HepG2 (cell line): ENCODE data around the gene MAP2K2. TPM values are rescaled to one million over a fixed set of nuclear protein-coding genes. Genes with fewer than 3 reads are reported as not detected.

ENCODE experiments used
- ATAC-seq: fragments of 200-7000 bp; cut with Tn5 transposase; 3 replicates; pipeline ENCODE4 v1.9.1; 2020; ENCODE audit warnings: mild to moderate bottlenecking, moderate library complexity
- BruUV-seq: library from RNA; stranded (reverse); fragments of 400-500 nt; replicated peaks from 2 replicates; lab custom pipeline; 2021; lab: Mats Ljungman, UMichigan
- CTCF ChIA-PET: fragments of 300-600 bp; formaldehyde crosslinking; extraction: SDS; loops from one replicate; lab custom pipeline; 2021; ENCODE audit warnings: low total read pairs, inconsistent platforms, low intra/inter-chr PET ratio; lab: Yijun Ruan, JAX
- POLR2A ChIA-PET: fragments of 350-600 bp; sonication (Branson Sonifier 250); formaldehyde crosslinking; loops from one replicate; lab custom pipeline; 2020; ENCODE audit warnings: antibody characterized with exemption, inconsistent platforms; lab: Yijun Ruan, JAX
- DNase-seq: peaks from one replicate; pipeline ENCODE4 v3.0.0-alpha.2; 2015; ENCODE audit warnings: low spot score
- FAIRE-seq: peaks from 3 replicates; lab custom pipeline; 2011; peaks lifted over from hg19 to GRCh38; lab: Jason Lieb, UNC
- H2AFZ ChIP-seq: one replicate; pipeline ENCODE4 v1.6.1; 2011; ENCODE audit warnings: low read length, inconsistent platforms
- H3K27ac ChIP-seq: fragments of 300-600 bp; 3 replicates; pipeline ENCODE4 v1.8.0; 2011; ENCODE audit warnings: mixed run types, mild to moderate bottlenecking, mixed read lengths, low read length, inconsistent platforms; ENCODE audit not compliant: insufficient read depth; ENCODE audit errors: extremely low read length
- H3K27me3 ChIP-seq, 2 experiments: fragments of 200-600 bp in 1 of 2; 2 replicates in 1 of 2; 3 replicates in 1 of 2; pipeline versions ENCODE4 v1.6.0 to v1.8.0; 2011; ENCODE audit warnings: low read length in 2 of 2, mild to moderate bottlenecking in 2 of 2, moderate library complexity in 2 of 2, inconsistent platforms in 1 of 2; ENCODE audit not compliant: insufficient read depth in 2 of 2, control insufficient read depth in 1 of 2
- H3K36me3 ChIP-seq, 2 experiments: fragments of 200-600 bp in 1 of 2; replicated peaks in 1 of 2; 2 replicates in 1 of 2; 3 replicates in 1 of 2; pipeline versions ENCODE4 v1.5.1 to v1.8.0; 2011; ENCODE audit warnings: low read length in 2 of 2, inconsistent platforms in 1 of 2; ENCODE audit not compliant: insufficient read depth in 2 of 2, control insufficient read depth in 1 of 2
- H3K4me1 ChIP-seq: 2 replicates; pipeline ENCODE4 v1.5.1; 2012; ENCODE audit warnings: low read length, inconsistent platforms; ENCODE audit not compliant: insufficient read depth
- H3K4me2 ChIP-seq: 2 replicates; pipeline ENCODE4 v1.6.0; 2011; ENCODE audit warnings: low read depth, low read length, inconsistent platforms
- H3K4me3 ChIP-seq, 3 experiments: fragments of 200-600 bp in 1 of 3; sonication (generic), shearing (Covaris generic) in 1 of 3; replicated peaks in 1 of 3; 2 replicates each; pipeline ENCODE4 v1.5.1; 2011 to 2016; ENCODE audit warnings: low read length in 3 of 3, inconsistent platforms in 2 of 3, low read depth in 2 of 3, mild to moderate bottlenecking in 2 of 3, control low read depth in 1 of 3, mixed read lengths in 1 of 3; ENCODE audit not compliant: insufficient read depth in 1 of 3
- H3K79me2 ChIP-seq: one replicate; pipeline ENCODE4 v1.6.1; 2011; ENCODE audit warnings: low read length, inconsistent platforms; ENCODE audit not compliant: insufficient read depth
- H3K9ac ChIP-seq: 2 replicates; pipeline ENCODE4 v1.6.0; 2011; ENCODE audit warnings: mild to moderate bottlenecking, low read depth, low read length, inconsistent platforms; ENCODE audit not compliant: insufficient read depth
- H3K9me3 ChIP-seq: 2 replicates; pipeline ENCODE4 v1.5.1; 2012; ENCODE audit warnings: mild to moderate bottlenecking, low read length
- H4K20me1 ChIP-seq: 2 replicates; pipeline ENCODE4 v1.6.0; 2011; ENCODE audit warnings: inconsistent platforms, mild to moderate bottlenecking, low read length, moderate library complexity; ENCODE audit not compliant: insufficient read depth
- AGO2 ChIP-seq: fragments of 200-400 bp; formaldehyde crosslinking; optimal IDR thresholded peaks from 2 replicates; pipeline ENCODE3; 2017; ENCODE audit warnings: mild to moderate bottlenecking, low read depth, low read length, moderate library complexity
- ESRRA ChIP-seq: sonication (generic); formaldehyde crosslinking; IDR thresholded peaks from 2 replicates; pipeline ENCODE4 v1.5.1; 2020; ENCODE audit warnings: mild to moderate bottlenecking, low read depth, missing genetic modification reagents
- HES4 ChIP-seq: sonication (generic); formaldehyde crosslinking; IDR thresholded peaks from 2 replicates; pipeline ENCODE4 v1.9.0; 2021; ENCODE audit warnings: mild to moderate bottlenecking, missing genetic modification reagents, borderline replicate concordance
- HOXA5 ChIP-seq: sonication (generic); formaldehyde crosslinking; IDR thresholded peaks from 2 replicates; pipeline ENCODE4 v1.4.0; 2020; ENCODE audit warnings: missing genetic modification reagents
- KDM5A ChIP-seq: fragments of 200-600 bp; sonication (generic); IDR thresholded peaks from 2 replicates; pipeline ENCODE4 v1.7.0; 2018; ENCODE audit warnings: antibody characterized with exemption, mild to moderate bottlenecking, low read length, borderline replicate concordance
- MATR3 ChIP-seq: sonication (generic); formaldehyde crosslinking; IDR thresholded peaks from 2 replicates; pipeline ENCODE4 v1.4.0; 2020; ENCODE audit warnings: missing genetic modification reagents
- MAZ ChIP-seq, 2 experiments: sonication (generic) in 1 of 2; formaldehyde crosslinking in 1 of 2; IDR thresholded peaks; 2 replicates each; pipeline versions ENCODE4 v1.5.0 to v1.6.1; 2012 to 2020; ENCODE audit warnings: low read depth in 2 of 2, mild to moderate bottlenecking in 2 of 2, borderline replicate concordance in 1 of 2, improper control_type of control experiment in 1 of 2, low read length in 1 of 2, missing genetic modification reagents in 1 of 2, moderate library complexity in 1 of 2
- RBM22 ChIP-seq: fragments of 200-400 bp; formaldehyde crosslinking; optimal IDR thresholded peaks from 2 replicates; pipeline ENCODE3; 2017; ENCODE audit warnings: mild to moderate bottlenecking, low read length, moderate library complexity
- SETDB1 ChIP-seq: sonication (generic); formaldehyde crosslinking; IDR thresholded peaks from 2 replicates; pipeline ENCODE4 v1.5.1; 2020; ENCODE audit warnings: missing genetic modification reagents, mild to moderate bottlenecking, borderline replicate concordance
- TOPORS ChIP-seq: sonication (generic); formaldehyde crosslinking; IDR thresholded peaks from 2 replicates; pipeline ENCODE4 v1.8.0; 2023; ENCODE audit warnings: mild to moderate bottlenecking, missing genetic modification reagents
- ZBTB1 ChIP-seq: sonication (generic); formaldehyde crosslinking; IDR thresholded peaks from 2 replicates; pipeline ENCODE4 v1.4.0; 2020; ENCODE audit warnings: missing genetic modification reagents, borderline replicate concordance
- ZNF274 ChIP-seq: sonication (generic); formaldehyde crosslinking; IDR thresholded peaks from 2 replicates; pipeline ENCODE4 v1.5.1; 2020; ENCODE audit warnings: mild to moderate bottlenecking, missing genetic modification reagents
- WGBS: methylation state at CpG from one replicate; pipeline ENCODE4 v1.1.6; 2017; ENCODE audit warnings: low lambda C conversion rate; 5-methylcytosine and 5-hydroxymethylcytosine counted together
- in situ Hi-C: cut with HindIII; loops from 2 replicates; pipeline ENCODE4 v1.10.0; 2017; ENCODE audit warnings: low pct_unique_long_range_greater_than_20kb; ENCODE audit not compliant: extremely low pct_ligation_motif_present
- intact Hi-C: fragments of 100-400 bp; cut with micrococcal nuclease; formaldehyde crosslinking; loops from one replicate; pipeline ENCODE4 v1.10.0; 2022; ENCODE audit not compliant: unreplicated experiment
- polyA plus RNA-seq, 8 experiments: library from polyadenylated mRNA; depleted of rRNA in 3 of 8; stranded (reverse) in 7 of 8; unstranded in 1 of 8; fragments of >200 nt; fragmentation: Illumina TruSeq in 4 of 8; extraction: Trizol in 4 of 8; gene quantifications; 2 replicates each; pipeline versions ENCODE4 v1.2.1 to v1.2.3, GENCODE V29; 2011 to 2016; ENCODE audit warnings: low read depth in 4 of 8, missing spikeins in 1 of 8, mixed read lengths in 1 of 8; ENCODE audit not compliant: insufficient read depth in 1 of 8
- total RNA-seq, 5 experiments: library from RNA; depleted of rRNA; stranded (reverse); fragments of >200 nt; fragmentation: Illumina TruSeq; extraction: Trizol; gene quantifications; 2 replicates each; pipeline ENCODE4 v1.2.3, GENCODE V29; 2016; ENCODE audit warnings: low read depth in 1 of 5
- TF ChIP-seq, protein P1 (sequence below): IDR thresholded peaks from 2 replicates; pipeline ENCODE4 v1.6.1; 2018; ENCODE audit warnings: missing genetic modification reagents
- TF ChIP-seq, protein P2 (sequence below): sonication (generic); formaldehyde crosslinking; IDR thresholded peaks from 2 replicates; pipeline ENCODE4 v1.5.1; 2020; ENCODE audit warnings: mild to moderate bottlenecking, missing genetic modification reagents, moderate library complexity
- TF ChIP-seq, protein P3 (sequence below): sonication (generic); formaldehyde crosslinking; IDR thresholded peaks from 2 replicates; pipeline ENCODE4 v1.5.1; 2020; ENCODE audit warnings: mild to moderate bottlenecking, moderate library complexity, missing genetic modification reagents

Gene MAP2K2
- total and polyA plus RNA-seq, 2 of the 13 experiments (the other 11 are each of a cell fraction or from before 2014, with no cell fraction given) = 70.3 to 80.9 TPM

DNA sequence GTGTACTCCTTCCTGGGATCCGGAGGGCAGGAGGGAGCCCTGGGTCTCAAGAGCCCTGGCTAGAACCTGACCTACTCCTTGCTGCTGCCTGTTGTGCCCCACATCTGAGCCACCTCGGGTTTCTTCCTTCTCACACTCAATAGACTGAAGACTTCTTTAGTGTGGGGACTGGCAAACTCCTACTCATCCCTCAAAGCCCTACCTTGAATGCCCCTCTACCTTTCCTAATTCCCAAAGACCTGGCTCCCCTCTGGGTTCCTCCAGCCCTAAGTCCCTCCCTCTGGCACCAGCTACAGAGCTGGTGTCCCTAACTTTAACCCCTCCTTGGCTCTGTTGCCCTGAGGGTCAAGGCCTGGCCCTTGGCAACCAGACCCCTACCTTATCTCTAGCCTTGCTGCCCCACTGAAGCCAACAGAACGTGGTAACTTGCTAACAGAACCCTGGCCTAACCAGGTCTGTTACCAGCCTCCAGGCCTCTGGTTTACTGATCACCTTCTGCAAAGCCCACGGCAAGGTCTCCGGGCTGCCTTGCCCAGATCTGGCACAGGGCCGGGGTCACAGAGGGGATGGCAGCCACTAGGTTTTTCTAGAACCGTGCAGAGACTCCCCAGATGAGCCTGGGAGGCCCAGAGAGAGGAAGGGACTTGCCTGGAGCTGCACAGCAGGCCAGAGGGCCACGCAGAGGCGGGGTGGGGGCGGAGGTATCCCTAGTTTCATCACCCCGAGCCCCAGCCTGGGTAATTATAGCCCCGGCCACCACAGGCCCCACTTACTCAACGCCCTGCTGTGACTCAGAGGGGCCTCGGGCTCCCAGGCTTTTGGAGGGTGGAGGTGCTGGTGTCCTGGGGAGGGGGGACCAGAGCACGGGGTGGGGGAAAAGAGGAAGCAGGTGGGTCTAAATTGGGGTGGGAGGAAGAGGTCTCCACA, 72.5 kb downstream of the MAP2K2 start:
- DNase-seq = peak; percentile 44
- intact Hi-C loops = loop anchor here (10.0 kb wide), 1 partner anchor 93 kb away; no protein-coding TSS in a partner anchor
- TF ChIP-seq AGO2 (peak; percentile 80), ZBTB1 (CRISPR knock-in tag) (no peak), HOXA5 (no peak), ESRRA (CRISPR knock-in tag) (0 out of 2 replicates have a peak, but pooled peaks have one; percentile 0), RBM22 (peak; percentile 67), MATR3 (no peak), HES4 (CRISPR knock-in tag) (no peak), KDM5A (no peak), SETDB1 (CRISPR knock-in tag) (no peak), MAZ (IDR thresholded peaks at IDR 0.05; ENCODE audit: borderline replicate concordance, low read depth, low read length) (no peak), MAZ (CRISPR knock-in tag; IDR thresholded peaks at IDR 0.05; ENCODE audit: low read depth) (0 out of 2 replicates have a peak, but pooled peaks have one; percentile 33), TOPORS (no peak), ZNF274 (CRISPR knock-in tag) (no peak)
- TF ChIP-seq, protein P1, sequence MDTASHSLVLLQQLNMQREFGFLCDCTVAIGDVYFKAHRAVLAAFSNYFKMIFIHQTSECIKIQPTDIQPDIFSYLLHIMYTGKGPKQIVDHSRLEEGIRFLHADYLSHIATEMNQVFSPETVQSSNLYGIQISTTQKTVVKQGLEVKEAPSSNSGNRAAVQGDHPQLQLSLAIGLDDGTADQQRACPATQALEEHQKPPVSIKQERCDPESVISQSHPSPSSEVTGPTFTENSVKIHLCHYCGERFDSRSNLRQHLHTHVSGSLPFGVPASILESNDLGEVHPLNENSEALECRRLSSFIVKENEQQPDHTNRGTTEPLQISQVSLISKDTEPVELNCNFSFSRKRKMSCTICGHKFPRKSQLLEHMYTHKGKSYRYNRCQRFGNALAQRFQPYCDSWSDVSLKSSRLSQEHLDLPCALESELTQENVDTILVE (CRISPR knock-in tag) = no peak
- TF ChIP-seq, protein P2, sequence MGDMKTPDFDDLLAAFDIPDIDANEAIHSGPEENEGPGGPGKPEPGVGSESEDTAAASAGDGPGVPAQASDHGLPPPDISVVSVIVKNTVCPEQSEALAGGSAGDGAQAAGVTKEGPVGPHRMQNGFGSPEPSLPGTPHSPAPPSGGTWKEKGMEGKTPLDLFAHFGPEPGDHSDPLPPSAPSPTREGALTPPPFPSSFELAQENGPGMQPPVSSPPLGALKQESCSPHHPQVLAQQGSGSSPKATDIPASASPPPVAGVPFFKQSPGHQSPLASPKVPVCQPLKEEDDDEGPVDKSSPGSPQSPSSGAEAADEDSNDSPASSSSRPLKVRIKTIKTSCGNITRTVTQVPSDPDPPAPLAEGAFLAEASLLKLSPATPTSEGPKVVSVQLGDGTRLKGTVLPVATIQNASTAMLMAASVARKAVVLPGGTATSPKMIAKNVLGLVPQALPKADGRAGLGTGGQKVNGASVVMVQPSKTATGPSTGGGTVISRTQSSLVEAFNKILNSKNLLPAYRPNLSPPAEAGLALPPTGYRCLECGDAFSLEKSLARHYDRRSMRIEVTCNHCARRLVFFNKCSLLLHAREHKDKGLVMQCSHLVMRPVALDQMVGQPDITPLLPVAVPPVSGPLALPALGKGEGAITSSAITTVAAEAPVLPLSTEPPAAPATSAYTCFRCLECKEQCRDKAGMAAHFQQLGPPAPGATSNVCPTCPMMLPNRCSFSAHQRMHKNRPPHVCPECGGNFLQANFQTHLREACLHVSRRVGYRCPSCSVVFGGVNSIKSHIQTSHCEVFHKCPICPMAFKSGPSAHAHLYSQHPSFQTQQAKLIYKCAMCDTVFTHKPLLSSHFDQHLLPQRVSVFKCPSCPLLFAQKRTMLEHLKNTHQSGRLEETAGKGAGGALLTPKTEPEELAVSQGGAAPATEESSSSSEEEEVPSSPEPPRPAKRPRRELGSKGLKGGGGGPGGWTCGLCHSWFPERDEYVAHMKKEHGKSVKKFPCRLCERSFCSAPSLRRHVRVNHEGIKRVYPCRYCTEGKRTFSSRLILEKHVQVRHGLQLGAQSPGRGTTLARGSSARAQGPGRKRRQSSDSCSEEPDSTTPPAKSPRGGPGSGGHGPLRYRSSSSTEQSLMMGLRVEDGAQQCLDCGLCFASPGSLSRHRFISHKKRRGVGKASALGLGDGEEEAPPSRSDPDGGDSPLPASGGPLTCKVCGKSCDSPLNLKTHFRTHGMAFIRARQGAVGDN (CRISPR knock-in tag) = peak; percentile 32; the same call in 1 of the 2 replicates
- TF ChIP-seq, protein P3, sequence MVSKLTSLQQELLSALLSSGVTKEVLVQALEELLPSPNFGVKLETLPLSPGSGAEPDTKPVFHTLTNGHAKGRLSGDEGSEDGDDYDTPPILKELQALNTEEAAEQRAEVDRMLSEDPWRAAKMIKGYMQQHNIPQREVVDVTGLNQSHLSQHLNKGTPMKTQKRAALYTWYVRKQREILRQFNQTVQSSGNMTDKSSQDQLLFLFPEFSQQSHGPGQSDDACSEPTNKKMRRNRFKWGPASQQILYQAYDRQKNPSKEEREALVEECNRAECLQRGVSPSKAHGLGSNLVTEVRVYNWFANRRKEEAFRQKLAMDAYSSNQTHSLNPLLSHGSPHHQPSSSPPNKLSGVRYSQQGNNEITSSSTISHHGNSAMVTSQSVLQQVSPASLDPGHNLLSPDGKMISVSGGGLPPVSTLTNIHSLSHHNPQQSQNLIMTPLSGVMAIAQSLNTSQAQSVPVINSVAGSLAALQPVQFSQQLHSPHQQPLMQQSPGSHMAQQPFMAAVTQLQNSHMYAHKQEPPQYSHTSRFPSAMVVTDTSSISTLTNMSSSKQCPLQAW (CRISPR knock-in tag) = peak; percentile 60; the same call in 1 of the 2 replicates

More for the DNA sequence above, 72.5 kb downstream of the MAP2K2 start:
- CTCF ChIA-PET = no interaction called here
- FAIRE-seq (no peak), ATAC-seq (peak; percentile 43)
- peaks cover 33 to 58% of the 10 kb centered on the region in 2 experiments for H3K36me3 ChIP-seq
- H3K27me3 ChIP-seq = no peaks in the 10 kb centered on the region
- peaks cover 55% of the 10 kb centered on the region for H3K79me2 ChIP-seq
- POLR2A ChIA-PET = interaction anchor here (1.0 to 2.6 kb wide), 12 partner anchors 9 to 290 kb away, joined by 3 to 16 read pairs (median 6); partner anchors contain the start of genes EEF2, PIAS4 and ZBTB7A
- H3K4me3 ChIP-seq = peak overlapping the region; percentile 42 to 70 (median 44); a peak in 5 of 6 replicates
- H3K4me2 ChIP-seq = peak overlapping the region; percentile 98
- no peak overlapping the region for H2AFZ ChIP-seq
- WGBS = 27% methylated on average over 10 of the region's 15 CpGs
- peak overlapping the region; percentile 92 for H3K9ac ChIP-seq
- no TSS peak for BruUV-seq
- peaks cover 35% of the 10 kb centered on the region; the same call in 1 of the 2 replicates for H4K20me1 ChIP-seq
- in situ Hi-C loops = no loop called here
- no peaks in the 10 kb centered on the region for H3K9me3 ChIP-seq
- peak overlapping the region; percentile 99 for H3K27ac ChIP-seq
- H3K4me1 ChIP-seq = peaks cover 31% of the 10 kb centered on the region
